HG02571 (cell line): ENCODE results near the gene SRGAP2B.
"Not testable (repeated sequence)": the region's sequence is repeated elsewhere in the genome, so short reads cannot be mapped to it uniquely, and the experiment has no call there.

Experiments used
- ATAC-seq: cut with Tn5 transposase; IDR thresholded peaks from one replicate; pipeline ENCODE4 v1.9.1; 2021; ENCODE audit warnings: mild to moderate bottlenecking, moderate library complexity; ENCODE audit not compliant: unreplicated experiment

Gene SRGAP2B

GRCh38 chr1:145047553-145047952 lies 47.6 kb downstream of the SRGAP2B start:
- not testable (repeated sequence) for ATAC-seq

GRCh38 chr1:145045571-145046273 lies 49.4 kb downstream of the SRGAP2B start:
- ATAC-seq, result not testable (repeated sequence)

- ATAC-seq, result not testable (repeated sequence)
These were observed 53.6 kb downstream of the SRGAP2B start for GRCh38 chr1:145041519-145041918.

GRCh38 chr1:145036019-145036418 lies 59.1 kb downstream of the SRGAP2B start:
- not testable (repeated sequence) for ATAC-seq

- not testable (repeated sequence) for ATAC-seq
These were observed 61.6 kb downstream of the SRGAP2B start for GRCh38 chr1:145033523-145033922.

GRCh38 chr1:145027251-145027650 lies 67.9 kb downstream of the SRGAP2B start:
- ATAC-seq, result not testable (repeated sequence)

- ATAC-seq, result not testable (repeated sequence)
These were observed 69.8 kb downstream of the SRGAP2B start for GRCh38 chr1:145025286-145025685.

GRCh38 chr1:145022259-145022658 lies 72.9 kb downstream of the SRGAP2B start:
- ATAC-seq, result not testable (repeated sequence)

GRCh38 chr1:145021749-145022148 lies 73.4 kb downstream of the SRGAP2B start:
- not testable (repeated sequence) for ATAC-seq

GRCh38 chr1:145019709-145020108 lies 75.4 kb downstream of the SRGAP2B start:
- not testable (repeated sequence) for ATAC-seq

- not testable (repeated sequence) for ATAC-seq
These were observed 77.4 kb downstream of the SRGAP2B start for GRCh38 chr1:145017725-145018124.

- not testable (repeated sequence) for ATAC-seq
These were observed 78.7 kb downstream of the SRGAP2B start for GRCh38 chr1:145016492-145016862.

GRCh38 chr1:145015744-145016491 lies 79.2 kb downstream of the SRGAP2B start:
- peak; percentile 44 for ATAC-seq

- ATAC-seq, result not testable (repeated sequence)
These were observed 81.8 kb downstream of the SRGAP2B start for GRCh38 chr1:145013353-145013752.

- ATAC-seq, result not testable (repeated sequence)
These were observed 83.3 kb downstream of the SRGAP2B start for GRCh38 chr1:145011811-145012210.

- not testable (repeated sequence) for ATAC-seq
These were observed 84.5 kb downstream of the SRGAP2B start for GRCh38 chr1:145010580-145010979.

GRCh38 chr1:145009928-145010327 lies 85.2 kb downstream of the SRGAP2B start:
- ATAC-seq, result not testable (repeated sequence)

- ATAC-seq, result not testable (repeated sequence)
These were observed 86.7 kb downstream of the SRGAP2B start for GRCh38 chr1:145008388-145008787.

GRCh38 chr1:145005142-145005541 lies 90.0 kb downstream of the SRGAP2B start:
- ATAC-seq, result not testable (repeated sequence)

GRCh38 chr1:145001381-145001780 lies 93.7 kb downstream of the SRGAP2B start:
- not testable (repeated sequence) for ATAC-seq

- not testable (repeated sequence) for ATAC-seq
These were observed 94.3 kb downstream of the SRGAP2B start for GRCh38 chr1:145000743-145001326.
